Suprapubic skin (tissue), 4 donors: ENCODE results near the gene SMIM13.

Experiments used
- CTCF ChIP-seq, 2 donors: fragments of 200-600 bp in 1 of 2; fragments of 450-650 bp in 1 of 2; sonication (generic) in 1 of 2; IDR thresholded peaks; one replicate each; pipeline ENCODE4 v1.5.1; 2016 to 2019; ENCODE audit warnings: antibody characterized with exemption in 2 of 2, mild to moderate bottlenecking in 1 of 2, moderate library complexity in 1 of 2
- EP300 ChIP-seq: sonication (generic); formaldehyde crosslinking; IDR thresholded peaks from one replicate; pipeline ENCODE4 v1.6.1; 2017; ENCODE audit warnings: antibody characterized with exemption
- POLR2A ChIP-seq, 2 donors: fragments of 450-650 bp; IDR thresholded peaks; one replicate each; pipeline ENCODE4 v1.6.1; 2017; ENCODE audit warnings: antibody characterized with exemption in 2 of 2, mild to moderate bottlenecking in 2 of 2, moderate library complexity in 2 of 2
- POLR2AphosphoS5 ChIP-seq, 3 donors: sonication (generic); formaldehyde crosslinking; IDR thresholded peaks; one replicate each; pipeline ENCODE4 v1.6.1; 2017; ENCODE audit warnings: antibody characterized with exemption in 3 of 3

- TF ChIP-seq POLR2A (IDR thresholded peaks at IDR 0.05) (no peak), CTCF (IDR thresholded peaks at IDR 0.05) (no peak), EP300 (no peak), POLR2AphosphoS5 (IDR thresholded peaks at IDR 0.05) (no peak)
These were observed 2.5 kb downstream of the SMIM13 start for GRCh38 chr6:11096109-11096508.
